GM23338 (cell line): ENCODE results near the gene SSH2. TPM values are rescaled to one million over a fixed set of nuclear protein-coding genes. Genes with fewer than 3 reads are reported as not detected.

Source experiments
- ATAC-seq: fragments of 200-7000 bp; cut with Tn5 transposase; 3 replicates; pipeline ENCODE4 v1.9.1; 2020
- DNase-seq: peaks from one replicate; pipeline ENCODE4 v3.0.0-alpha.2; 2015; ENCODE audit warnings: low spot score
- H2AFZ ChIP-seq: fragments of 200-600 bp; sonication (generic); 2 replicates; pipeline ENCODE4 v1.8.0; 2016; ENCODE audit warnings: antibody characterized with exemption, mild to moderate bottlenecking, moderate library complexity
- H3F3A ChIP-seq: fragments of 200-600 bp; sonication (generic); replicated peaks from 2 replicates; pipeline ENCODE4 v1.8.0; 2017; ENCODE audit warnings: antibody characterized with exemption, mixed run types, low read depth
- H3K27ac ChIP-seq: fragments of 200-600 bp; sonication (generic); 2 replicates; pipeline ENCODE4 v1.6.1; 2016; ENCODE audit warnings: low read depth
- H3K27me3 ChIP-seq: fragments of 200-600 bp; sonication (generic); 2 replicates; pipeline ENCODE4 v1.8.0; 2016; ENCODE audit warnings: mild to moderate bottlenecking, mixed run types, moderate library complexity; ENCODE audit not compliant: insufficient read depth
- H3K36me3 ChIP-seq: fragments of 200-600 bp; sonication (generic); 2 replicates; pipeline ENCODE4 v1.8.0; 2016; ENCODE audit warnings: mild to moderate bottlenecking; ENCODE audit not compliant: insufficient read depth
- H3K4me1 ChIP-seq: fragments of 200-600 bp; sonication (generic); 2 replicates; pipeline ENCODE4 v1.8.0; 2016; ENCODE audit warnings: mild to moderate bottlenecking, moderate library complexity; ENCODE audit not compliant: insufficient read depth
- H3K4me2 ChIP-seq: fragments of 200-600 bp; sonication (generic); 2 replicates; pipeline ENCODE4 v1.7.1; 2017; ENCODE audit warnings: mixed run types
- H3K4me3 ChIP-seq: fragments of 200-600 bp; sonication (generic); 2 replicates; pipeline ENCODE4 v1.6.1; 2016; ENCODE audit warnings: mixed run types
- H3K79me2 ChIP-seq: fragments of 200-600 bp; sonication (generic); replicated peaks from 2 replicates; pipeline ENCODE4 v1.8.0; 2017; ENCODE audit warnings: mild to moderate bottlenecking; ENCODE audit not compliant: insufficient read depth
- H3K9me2 ChIP-seq: fragments of 200-600 bp; sonication (generic); 2 replicates; pipeline ENCODE4 v1.8.0; 2017; ENCODE audit not compliant: insufficient read depth
- H4K20me1 ChIP-seq: fragments of 200-600 bp; sonication (generic); replicated peaks from 2 replicates; pipeline ENCODE4 v1.8.0; 2017; ENCODE audit warnings: mild to moderate bottlenecking; ENCODE audit not compliant: insufficient read depth
- H3K27ac Mint-ChIP-seq: 2 replicates; pipeline ENCODE4 v1.8.0; 2020; ENCODE audit warnings: inconsistent platforms, mild to moderate bottlenecking, moderate library complexity, mixed read lengths
- H3K27me3 Mint-ChIP-seq: 3 replicates; pipeline ENCODE4 v1.8.0; 2022; ENCODE audit warnings: low read depth, mild to moderate bottlenecking, moderate library complexity, mixed read lengths, inconsistent platforms; ENCODE audit not compliant: insufficient read depth, poor library complexity
- H3K36me3 Mint-ChIP-seq: 3 replicates; pipeline ENCODE4 v1.8.0; 2021; ENCODE audit warnings: low read depth, mild to moderate bottlenecking, inconsistent platforms, moderate library complexity, mixed read lengths
- H3K4me1 Mint-ChIP-seq: 3 replicates; pipeline ENCODE4 v1.8.0; 2020; ENCODE audit warnings: mild to moderate bottlenecking, inconsistent platforms, mixed read lengths
- H3K4me3 Mint-ChIP-seq: 3 replicates; pipeline ENCODE4 v1.8.0; 2021; ENCODE audit warnings: moderate library complexity, mild to moderate bottlenecking, inconsistent platforms, mixed read lengths
- H3K9me3 Mint-ChIP-seq: 3 replicates; pipeline ENCODE4 v1.8.0; 2020; ENCODE audit warnings: moderate library complexity, mild to moderate bottlenecking, inconsistent platforms, mixed read lengths
- CREB1 ChIP-seq: fragments of 250-450 bp; sonication (Bioruptor Pico); IDR thresholded peaks from 2 replicates; pipeline ENCODE4 v1.5.0; 2020; ENCODE audit warnings: low read depth, mild to moderate bottlenecking, moderate library complexity
- EZH2 ChIP-seq: fragments of 200-600 bp; sonication (generic); IDR thresholded peaks from one replicate; pipeline ENCODE4 v1.8.0; 2017; ENCODE audit warnings: antibody characterized with exemption, mild to moderate bottlenecking, low read depth; ENCODE audit not compliant: unreplicated experiment
- EZH2phosphoT487 ChIP-seq: fragments of 200-600 bp; sonication (generic); IDR thresholded peaks from one replicate; pipeline ENCODE4 v1.8.1; 2018; ENCODE audit warnings: antibody characterized with exemption; ENCODE audit not compliant: unreplicated experiment
- JUNB ChIP-seq: IDR thresholded peaks from one replicate; pipeline ENCODE4 v1.6.1; 2016; ENCODE audit warnings: antibody characterized with exemption; ENCODE audit not compliant: unreplicated experiment
- NANOG ChIP-seq: IDR thresholded peaks from 2 replicates; pipeline ENCODE4 v1.6.1; 2016; ENCODE audit warnings: antibody characterized with exemption, borderline replicate concordance
- POLR2AphosphoS5 ChIP-seq: IDR thresholded peaks from 2 replicates; pipeline ENCODE4 v1.6.1; 2016; ENCODE audit warnings: antibody characterized with exemption, low read depth
- STAT1 ChIP-seq: IDR thresholded peaks from one replicate; pipeline ENCODE4 v1.6.1; 2016; ENCODE audit warnings: antibody characterized with exemption; ENCODE audit not compliant: unreplicated experiment
- ZNF114 ChIP-seq: fragments of 250-450 bp; sonication (Bioruptor Pico); IDR thresholded peaks from 2 replicates; pipeline ENCODE4 v1.5.0; 2020; ENCODE audit warnings: mild to moderate bottlenecking, moderate library complexity
- ZNF331 ChIP-seq: fragments of 250-450 bp; sonication (Bioruptor Pico); IDR thresholded peaks from 2 replicates; pipeline ENCODE4 v1.5.0; 2020; ENCODE audit warnings: low read depth, mild to moderate bottlenecking, moderate library complexity
- polyA plus RNA-seq: library from polyadenylated mRNA; unstranded; fragments of >200 nt; fragmentation: Nextera tagmentation; extraction: Ambion mirVana; gene quantifications from 2 replicates; pipeline ENCODE4 v1.2.1, GENCODE V29; 2016
- total RNA-seq: library from RNA; depleted of rRNA; stranded (reverse); fragments of >200 nt; shearing (Covaris generic); gene quantifications from 2 replicates; pipeline ENCODE4 v1.2.3, GENCODE V29; 2014
- TF ChIP-seq, protein P1 (sequence below), 2 experiments: fragments of 200-600 bp in 1 of 2; sonication (generic) in 1 of 2; conservative IDR thresholded peaks; 2 replicates each; pipeline versions ENCODE4 v1.5.1 to v1.6.1; 2016 to 2017; ENCODE audit warnings: antibody characterized with exemption in 2 of 2, low read depth in 2 of 2, mild to moderate bottlenecking in 2 of 2, moderate library complexity in 1 of 2
- TF ChIP-seq, protein P2 (sequence below): IDR thresholded peaks from one replicate; pipeline ENCODE4 v1.6.1; 2018; ENCODE audit warnings: antibody characterized with exemption; ENCODE audit not compliant: unreplicated experiment
- TF ChIP-seq, protein P3 (sequence below): fragments of 250-450 bp; sonication (Bioruptor Pico); IDR thresholded peaks from 2 replicates; pipeline ENCODE4 v1.5.0; 2020; ENCODE audit warnings: mild to moderate bottlenecking, moderate library complexity
- TF ChIP-seq, protein P4 (sequence below): IDR thresholded peaks from 2 replicates; pipeline ENCODE4 v1.6.1; 2016; ENCODE audit warnings: antibody characterized with exemption

SSH2 gene
- total and polyA plus RNA-seq, 2 experiments from 2014 or later = 9.9 to 12.1 TPM

DNA sequence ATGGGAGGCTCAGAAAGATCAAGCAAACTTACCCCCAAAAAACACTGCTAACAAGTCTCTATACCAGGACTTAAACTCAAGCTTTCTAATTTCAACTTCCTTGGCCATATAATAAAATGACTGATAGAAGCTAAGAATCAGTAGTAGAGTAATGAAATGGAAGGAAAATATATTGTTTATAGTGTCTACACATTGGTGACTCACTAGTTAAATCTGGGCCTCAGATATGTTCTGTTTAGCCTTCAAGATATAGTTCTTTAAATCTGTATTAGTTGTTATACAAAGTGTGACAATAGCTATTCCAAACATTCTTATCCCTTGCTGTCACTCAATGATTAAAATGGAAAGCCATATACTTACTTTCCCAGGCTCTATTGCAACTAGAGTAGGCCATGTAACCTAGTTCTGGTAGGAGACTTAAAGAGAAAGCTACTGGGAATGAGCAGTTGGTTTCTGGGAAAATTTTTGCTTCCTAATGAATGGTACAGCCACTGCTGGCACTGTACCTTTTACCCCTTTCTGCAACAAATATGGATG is 18.3 kb downstream of the SSH2 start:
- no peaks in the 10 kb centered on the region for H3K4me1 Mint-ChIP-seq
- Histone ChIP-seq H3K79me2 (0 out of 2 replicates have a peak, but pooled peaks cover 5% of the 10 kb centered on the region), H3K36me3 (no peaks in the 10 kb centered on the region), H3K4me2 (no peak overlapping the region), H2AFZ (no peak overlapping the region), H3K9me2 (no peaks in the 10 kb centered on the region), H3K27me3 (no peaks in the 10 kb centered on the region), H3K4me3 (no peak overlapping the region), H4K20me1 (no peaks in the 10 kb centered on the region), H3K27ac (no peak overlapping the region), H3F3A (no peaks in the 10 kb centered on the region), H3K4me1 (no peaks in the 10 kb centered on the region)
- H3K27ac Mint-ChIP-seq = no peak overlapping the region
- H3K9me3 Mint-ChIP-seq = peaks cover 5% of the 10 kb centered on the region
- ATAC-seq = no peak
- TF ChIP-seq, protein P1, sequence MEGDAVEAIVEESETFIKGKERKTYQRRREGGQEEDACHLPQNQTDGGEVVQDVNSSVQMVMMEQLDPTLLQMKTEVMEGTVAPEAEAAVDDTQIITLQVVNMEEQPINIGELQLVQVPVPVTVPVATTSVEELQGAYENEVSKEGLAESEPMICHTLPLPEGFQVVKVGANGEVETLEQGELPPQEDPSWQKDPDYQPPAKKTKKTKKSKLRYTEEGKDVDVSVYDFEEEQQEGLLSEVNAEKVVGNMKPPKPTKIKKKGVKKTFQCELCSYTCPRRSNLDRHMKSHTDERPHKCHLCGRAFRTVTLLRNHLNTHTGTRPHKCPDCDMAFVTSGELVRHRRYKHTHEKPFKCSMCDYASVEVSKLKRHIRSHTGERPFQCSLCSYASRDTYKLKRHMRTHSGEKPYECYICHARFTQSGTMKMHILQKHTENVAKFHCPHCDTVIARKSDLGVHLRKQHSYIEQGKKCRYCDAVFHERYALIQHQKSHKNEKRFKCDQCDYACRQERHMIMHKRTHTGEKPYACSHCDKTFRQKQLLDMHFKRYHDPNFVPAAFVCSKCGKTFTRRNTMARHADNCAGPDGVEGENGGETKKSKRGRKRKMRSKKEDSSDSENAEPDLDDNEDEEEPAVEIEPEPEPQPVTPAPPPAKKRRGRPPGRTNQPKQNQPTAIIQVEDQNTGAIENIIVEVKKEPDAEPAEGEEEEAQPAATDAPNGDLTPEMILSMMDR (conservative IDR thresholded peaks at IDR 0.05; ENCODE audit: low read depth in 2 of 2) = no peak
- TF ChIP-seq, protein P2, sequence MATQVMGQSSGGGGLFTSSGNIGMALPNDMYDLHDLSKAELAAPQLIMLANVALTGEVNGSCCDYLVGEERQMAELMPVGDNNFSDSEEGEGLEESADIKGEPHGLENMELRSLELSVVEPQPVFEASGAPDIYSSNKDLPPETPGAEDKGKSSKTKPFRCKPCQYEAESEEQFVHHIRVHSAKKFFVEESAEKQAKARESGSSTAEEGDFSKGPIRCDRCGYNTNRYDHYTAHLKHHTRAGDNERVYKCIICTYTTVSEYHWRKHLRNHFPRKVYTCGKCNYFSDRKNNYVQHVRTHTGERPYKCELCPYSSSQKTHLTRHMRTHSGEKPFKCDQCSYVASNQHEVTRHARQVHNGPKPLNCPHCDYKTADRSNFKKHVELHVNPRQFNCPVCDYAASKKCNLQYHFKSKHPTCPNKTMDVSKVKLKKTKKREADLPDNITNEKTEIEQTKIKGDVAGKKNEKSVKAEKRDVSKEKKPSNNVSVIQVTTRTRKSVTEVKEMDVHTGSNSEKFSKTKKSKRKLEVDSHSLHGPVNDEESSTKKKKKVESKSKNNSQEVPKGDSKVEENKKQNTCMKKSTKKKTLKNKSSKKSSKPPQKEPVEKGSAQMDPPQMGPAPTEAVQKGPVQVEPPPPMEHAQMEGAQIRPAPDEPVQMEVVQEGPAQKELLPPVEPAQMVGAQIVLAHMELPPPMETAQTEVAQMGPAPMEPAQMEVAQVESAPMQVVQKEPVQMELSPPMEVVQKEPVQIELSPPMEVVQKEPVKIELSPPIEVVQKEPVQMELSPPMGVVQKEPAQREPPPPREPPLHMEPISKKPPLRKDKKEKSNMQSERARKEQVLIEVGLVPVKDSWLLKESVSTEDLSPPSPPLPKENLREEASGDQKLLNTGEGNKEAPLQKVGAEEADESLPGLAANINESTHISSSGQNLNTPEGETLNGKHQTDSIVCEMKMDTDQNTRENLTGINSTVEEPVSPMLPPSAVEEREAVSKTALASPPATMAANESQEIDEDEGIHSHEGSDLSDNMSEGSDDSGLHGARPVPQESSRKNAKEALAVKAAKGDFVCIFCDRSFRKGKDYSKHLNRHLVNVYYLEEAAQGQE = no peak
- no peak for TF ChIP-seq NANOG
- no peak for TF ChIP-seq ZNF331
- no peak for TF ChIP-seq EZH2
- no peak for TF ChIP-seq EZH2phosphoT487
- TF ChIP-seq, protein P3, sequence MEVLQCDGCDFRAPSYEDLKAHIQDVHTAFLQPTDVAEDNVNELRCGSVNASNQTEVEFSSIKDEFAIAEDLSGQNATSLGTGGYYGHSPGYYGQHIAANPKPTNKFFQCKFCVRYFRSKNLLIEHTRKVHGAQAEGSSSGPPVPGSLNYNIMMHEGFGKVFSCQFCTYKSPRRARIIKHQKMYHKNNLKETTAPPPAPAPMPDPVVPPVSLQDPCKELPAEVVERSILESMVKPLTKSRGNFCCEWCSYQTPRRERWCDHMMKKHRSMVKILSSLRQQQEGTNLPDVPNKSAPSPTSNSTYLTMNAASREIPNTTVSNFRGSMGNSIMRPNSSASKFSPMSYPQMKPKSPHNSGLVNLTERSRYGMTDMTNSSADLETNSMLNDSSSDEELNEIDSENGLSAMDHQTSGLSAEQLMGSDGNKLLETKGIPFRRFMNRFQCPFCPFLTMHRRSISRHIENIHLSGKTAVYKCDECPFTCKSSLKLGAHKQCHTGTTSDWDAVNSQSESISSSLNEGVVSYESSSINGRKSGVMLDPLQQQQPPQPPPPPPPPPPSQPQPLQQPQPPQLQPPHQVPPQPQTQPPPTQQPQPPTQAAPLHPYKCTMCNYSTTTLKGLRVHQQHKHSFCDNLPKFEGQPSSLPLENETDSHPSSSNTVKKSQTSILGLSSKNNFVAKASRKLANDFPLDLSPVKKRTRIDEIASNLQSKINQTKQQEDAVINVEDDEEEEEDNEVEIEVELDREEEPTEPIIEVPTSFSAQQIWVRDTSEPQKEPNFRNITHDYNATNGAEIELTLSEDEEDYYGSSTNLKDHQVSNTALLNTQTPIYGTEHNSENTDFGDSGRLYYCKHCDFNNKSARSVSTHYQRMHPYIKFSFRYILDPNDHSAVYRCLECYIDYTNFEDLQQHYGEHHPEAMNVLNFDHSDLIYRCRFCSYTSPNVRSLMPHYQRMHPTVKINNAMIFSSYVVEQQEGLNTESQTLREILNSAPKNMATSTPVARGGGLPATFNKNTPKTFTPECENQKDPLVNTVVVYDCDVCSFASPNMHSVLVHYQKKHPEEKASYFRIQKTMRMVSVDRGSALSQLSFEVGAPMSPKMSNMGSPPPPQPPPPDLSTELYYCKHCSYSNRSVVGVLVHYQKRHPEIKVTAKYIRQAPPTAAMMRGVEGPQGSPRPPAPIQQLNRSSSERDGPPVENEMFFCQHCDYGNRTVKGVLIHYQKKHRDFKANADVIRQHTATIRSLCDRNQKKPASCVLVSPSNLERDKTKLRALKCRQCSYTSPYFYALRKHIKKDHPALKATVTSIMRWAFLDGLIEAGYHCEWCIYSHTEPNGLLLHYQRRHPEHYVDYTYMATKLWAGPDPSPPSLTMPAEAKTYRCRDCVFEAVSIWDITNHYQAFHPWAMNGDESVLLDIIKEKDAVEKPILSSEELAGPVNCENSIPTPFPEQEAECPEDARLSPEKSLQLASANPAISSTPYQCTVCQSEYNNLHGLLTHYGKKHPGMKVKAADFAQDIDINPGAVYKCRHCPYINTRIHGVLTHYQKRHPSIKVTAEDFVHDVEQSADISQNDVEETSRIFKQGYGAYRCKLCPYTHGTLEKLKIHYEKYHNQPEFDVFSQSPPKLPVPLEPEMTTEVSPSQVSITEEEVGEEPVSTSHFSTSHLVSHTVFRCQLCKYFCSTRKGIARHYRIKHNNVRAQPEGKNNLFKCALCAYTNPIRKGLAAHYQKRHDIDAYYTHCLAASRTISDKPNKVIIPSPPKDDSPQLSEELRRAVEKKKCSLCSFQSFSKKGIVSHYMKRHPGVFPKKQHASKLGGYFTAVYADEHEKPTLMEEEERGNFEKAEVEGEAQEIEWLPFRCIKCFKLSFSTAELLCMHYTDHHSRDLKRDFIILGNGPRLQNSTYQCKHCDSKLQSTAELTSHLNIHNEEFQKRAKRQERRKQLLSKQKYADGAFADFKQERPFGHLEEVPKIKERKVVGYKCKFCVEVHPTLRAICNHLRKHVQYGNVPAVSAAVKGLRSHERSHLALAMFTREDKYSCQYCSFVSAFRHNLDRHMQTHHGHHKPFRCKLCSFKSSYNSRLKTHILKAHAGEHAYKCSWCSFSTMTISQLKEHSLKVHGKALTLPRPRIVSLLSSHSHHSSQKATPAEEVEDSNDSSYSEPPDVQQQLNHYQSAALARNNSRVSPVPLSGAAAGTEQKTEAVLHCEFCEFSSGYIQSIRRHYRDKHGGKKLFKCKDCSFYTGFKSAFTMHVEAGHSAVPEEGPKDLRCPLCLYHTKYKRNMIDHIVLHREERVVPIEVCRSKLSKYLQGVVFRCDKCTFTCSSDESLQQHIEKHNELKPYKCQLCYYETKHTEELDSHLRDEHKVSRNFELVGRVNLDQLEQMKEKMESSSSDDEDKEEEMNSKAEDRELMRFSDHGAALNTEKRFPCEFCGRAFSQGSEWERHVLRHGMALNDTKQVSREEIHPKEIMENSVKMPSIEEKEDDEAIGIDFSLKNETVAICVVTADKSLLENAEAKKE (CRISPR knock-in tag) = no peak
- no peak for TF ChIP-seq ZNF114 (CRISPR knock-in tag)
- no peak for TF ChIP-seq CREB1 (CRISPR knock-in tag)
- TF ChIP-seq JUNB = no peak
- TF ChIP-seq, protein P4, sequence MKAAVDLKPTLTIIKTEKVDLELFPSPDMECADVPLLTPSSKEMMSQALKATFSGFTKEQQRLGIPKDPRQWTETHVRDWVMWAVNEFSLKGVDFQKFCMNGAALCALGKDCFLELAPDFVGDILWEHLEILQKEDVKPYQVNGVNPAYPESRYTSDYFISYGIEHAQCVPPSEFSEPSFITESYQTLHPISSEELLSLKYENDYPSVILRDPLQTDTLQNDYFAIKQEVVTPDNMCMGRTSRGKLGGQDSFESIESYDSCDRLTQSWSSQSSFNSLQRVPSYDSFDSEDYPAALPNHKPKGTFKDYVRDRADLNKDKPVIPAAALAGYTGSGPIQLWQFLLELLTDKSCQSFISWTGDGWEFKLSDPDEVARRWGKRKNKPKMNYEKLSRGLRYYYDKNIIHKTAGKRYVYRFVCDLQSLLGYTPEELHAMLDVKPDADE = no peak
- TF ChIP-seq STAT1 = no peak
- TF ChIP-seq POLR2AphosphoS5 = no peak
- H3K4me3 Mint-ChIP-seq = no peak overlapping the region
- H3K27me3 Mint-ChIP-seq = no peaks in the 10 kb centered on the region
- DNase-seq = no peak
- H3K36me3 Mint-ChIP-seq = peaks cover 5% of the 10 kb centered on the region; the same call in 2 of the 3 replicates
